ENCODE results near the gene PLEKHA5.

GRCh38 chr12:19168644-19169043 is 39.1 kb downstream of the PLEKHA5 start:
- TF ChIP-seq, protein P1, sequence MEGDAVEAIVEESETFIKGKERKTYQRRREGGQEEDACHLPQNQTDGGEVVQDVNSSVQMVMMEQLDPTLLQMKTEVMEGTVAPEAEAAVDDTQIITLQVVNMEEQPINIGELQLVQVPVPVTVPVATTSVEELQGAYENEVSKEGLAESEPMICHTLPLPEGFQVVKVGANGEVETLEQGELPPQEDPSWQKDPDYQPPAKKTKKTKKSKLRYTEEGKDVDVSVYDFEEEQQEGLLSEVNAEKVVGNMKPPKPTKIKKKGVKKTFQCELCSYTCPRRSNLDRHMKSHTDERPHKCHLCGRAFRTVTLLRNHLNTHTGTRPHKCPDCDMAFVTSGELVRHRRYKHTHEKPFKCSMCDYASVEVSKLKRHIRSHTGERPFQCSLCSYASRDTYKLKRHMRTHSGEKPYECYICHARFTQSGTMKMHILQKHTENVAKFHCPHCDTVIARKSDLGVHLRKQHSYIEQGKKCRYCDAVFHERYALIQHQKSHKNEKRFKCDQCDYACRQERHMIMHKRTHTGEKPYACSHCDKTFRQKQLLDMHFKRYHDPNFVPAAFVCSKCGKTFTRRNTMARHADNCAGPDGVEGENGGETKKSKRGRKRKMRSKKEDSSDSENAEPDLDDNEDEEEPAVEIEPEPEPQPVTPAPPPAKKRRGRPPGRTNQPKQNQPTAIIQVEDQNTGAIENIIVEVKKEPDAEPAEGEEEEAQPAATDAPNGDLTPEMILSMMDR (IDR thresholded peaks at IDR 0.05): no peak
- TF ChIP-seq EP300 (IDR thresholded peaks at IDR 0.05): no peak
- no peak for TF ChIP-seq POLR2A (IDR thresholded peaks at IDR 0.05)
